CD8-positive, alpha-beta memory T cell (primary cell): Measurements from ENCODE around the gene PVR. TPM values are rescaled to one million over a fixed set of nuclear protein-coding genes. Genes with fewer than 3 reads are reported as not detected.

ENCODE experiments used
- CTCF ChIA-PET: fragments of 350-600 bp; sonication (Branson Sonifier 250); formaldehyde crosslinking; loops from one replicate; lab custom pipeline; 2021; ENCODE audit warnings: antibody characterized with exemption; lab: Charles Lee
- POLR2A ChIA-PET: fragments of 350-600 bp; sonication (Branson Sonifier 250); formaldehyde crosslinking; loops from one replicate; lab custom pipeline; 2021; ENCODE audit warnings: antibody characterized with exemption; lab: Charles Lee
- DNase-seq, 5 donors: peaks; one replicate each; pipeline versions ENCODE4 v3.0.0 to v3.0.0-alpha.2; 2020 to 2022; ENCODE audit warnings: mixed read lengths in 1 of 5
- H3K27ac ChIP-seq: one replicate; pipeline ENCODE4 v1.7.0; 2013; ENCODE audit warnings: low read depth, mild to moderate bottlenecking, low read length, moderate library complexity
- H3K27me3 ChIP-seq: 2 replicates; pipeline ENCODE4 v1.7.0; 2013; ENCODE audit warnings: low read length, mild to moderate bottlenecking; ENCODE audit not compliant: insufficient read depth, poor library complexity, severe bottlenecking
- H3K36me3 ChIP-seq: 2 replicates; pipeline ENCODE4 v1.7.0; 2013; ENCODE audit warnings: mild to moderate bottlenecking, low read length, moderate library complexity; ENCODE audit not compliant: insufficient read depth
- H3K4me1 ChIP-seq: 2 replicates; pipeline ENCODE4 v1.7.0; 2013; ENCODE audit warnings: mild to moderate bottlenecking, low read length, moderate library complexity; ENCODE audit not compliant: insufficient read depth
- H3K4me3 ChIP-seq: 2 replicates; pipeline ENCODE4 v1.7.0; 2013; ENCODE audit warnings: mild to moderate bottlenecking, low read length
- H3K9me3 ChIP-seq: 2 replicates; pipeline ENCODE4 v1.7.0; 2013; ENCODE audit warnings: mild to moderate bottlenecking, low read length
- H3K27ac Mint-ChIP-seq, 8 donors: one replicate each; pipeline ENCODE4 v1.8.0; 2020 to 2021; ENCODE audit warnings: mixed read lengths in 8 of 8, mild to moderate bottlenecking in 6 of 8, inconsistent platforms in 3 of 8, moderate library complexity in 3 of 8
- H3K27me3 Mint-ChIP-seq, 2 donors: one replicate each; pipeline ENCODE4 v1.8.0; 2020 to 2021; ENCODE audit warnings: mixed read lengths in 2 of 2, mild to moderate bottlenecking in 1 of 2, moderate library complexity in 1 of 2
- H3K36me3 Mint-ChIP-seq, 3 donors: one replicate each; pipeline ENCODE4 v1.8.0; 2020 to 2021; ENCODE audit warnings: mixed read lengths in 3 of 3, inconsistent platforms in 1 of 3, mild to moderate bottlenecking in 1 of 3
- H3K4me1 Mint-ChIP-seq, 3 donors: one replicate each; pipeline ENCODE4 v1.8.0; 2020 to 2021; ENCODE audit warnings: mixed read lengths in 3 of 3, inconsistent platforms in 1 of 3, mild to moderate bottlenecking in 1 of 3
- H3K4me3 Mint-ChIP-seq, 7 donors: one replicate each; pipeline ENCODE4 v1.8.0; 2020 to 2021; ENCODE audit warnings: mixed read lengths in 7 of 7, mild to moderate bottlenecking in 6 of 7, moderate library complexity in 4 of 7, inconsistent platforms in 2 of 7
- H3K9me3 Mint-ChIP-seq, 5 donors: one replicate each; pipeline ENCODE4 v1.8.0; 2020 to 2022; ENCODE audit warnings: mixed read lengths in 5 of 5, mild to moderate bottlenecking in 3 of 5, moderate library complexity in 2 of 5, inconsistent platforms in 1 of 5
- polyA plus RNA-seq: library from polyadenylated mRNA; unstranded; fragments of 300-500 nt; fragmentation: Illumina TruSeq; gene quantifications from one replicate; pipeline ENCODE4 v1.2.3, GENCODE V29; 2021
- total RNA-seq, 2 experiments: library from RNA; stranded (reverse); gene quantifications; one replicate each; pipeline ENCODE4 v1.2.3, GENCODE V29; 2021

PVR gene
- total and polyA plus RNA-seq, 3 experiments from 2014 or later: 0.56 to 5.3 (median 5.2) TPM

- no peak overlapping the region for H3K4me3 Mint-ChIP-seq
- no peaks in the 10 kb centered on the region for H3K36me3 Mint-ChIP-seq
- peaks cover 0 to 2% (median 0%) of the 10 kb centered on the region in 5 donors for H3K9me3 Mint-ChIP-seq
- Histone ChIP-seq H3K4me1 (peaks cover 22% of the 10 kb centered on the region), H3K27me3 (no peaks in the 10 kb centered on the region), H3K9me3 (no peaks in the 10 kb centered on the region), H3K27ac (no peak overlapping the region), H3K4me3 (no peak overlapping the region), H3K36me3 (no peaks in the 10 kb centered on the region)
- H3K27me3 Mint-ChIP-seq: peaks cover 1 to 14% of the 10 kb centered on the region in 2 donors
- H3K4me1 Mint-ChIP-seq: peaks cover 16 to 26% (median 21%) of the 10 kb centered on the region in 3 donors
- no peak overlapping the region for H3K27ac Mint-ChIP-seq
- ChIA-PET CTCF (interaction anchor here (4.6 to 5.5 kb wide), 2 partner anchors 32 to 81 kb away, joined by 32 to 50 read pairs; no protein-coding TSS in a partner anchor), POLR2A (interaction anchor here (0.9 kb wide), 1 partner anchor 81 kb away, joined by 4 read pairs; no protein-coding TSS in a partner anchor)
- DNase-seq: no peak
Measured at GRCh38 chr19:44690131-44690440, 46.4 kb downstream of the PVR start.

- Histone ChIP-seq H3K27me3 (no peaks in the 10 kb centered on the region), H3K4me3 (peak overlapping the region; percentile 38), H3K36me3 (no peaks in the 10 kb centered on the region), H3K4me1 (peaks cover 22% of the 10 kb centered on the region), H3K9me3 (no peaks in the 10 kb centered on the region), H3K27ac (peak overlapping the region; percentile 7)
- CTCF ChIA-PET: interaction anchor here (0.6 to 5.5 kb wide), 2 partner anchors 31 to 79 kb away, joined by 4 to 50 read pairs; no protein-coding TSS in a partner anchor
- Mint-ChIP-seq H3K4me3 (peak overlapping the region; percentile 24 to 76 (median 74)), H3K36me3 (peaks cover 0 to 3% (median 0%) of the 10 kb centered on the region in 3 donors), H3K27ac (peak overlapping the region in 7 of 8 donors; percentile 83 to 97 (median 91)), H3K4me1 (peaks cover 14 to 24% (median 19%) of the 10 kb centered on the region in 3 donors), H3K27me3 (peaks cover 3 to 11% of the 10 kb centered on the region in 2 donors), H3K9me3 (no peaks in the 10 kb centered on the region)
- DNase-seq: no peak
- POLR2A ChIA-PET: no interaction called here
Measured at GRCh38 chr19:44692379-44692721, 48.6 kb downstream of the PVR start.

- H3K27ac Mint-ChIP-seq: peak overlapping the region in 4 of 8 donors; percentile 7 to 56 (median 39)
- ChIA-PET POLR2A (no interaction called here), CTCF (interaction anchor here (1.9 kb wide), 1 partner anchor 29 kb away, joined by 5 read pairs; no protein-coding TSS in a partner anchor)
- no peaks in the 10 kb centered on the region for H3K36me3 ChIP-seq
- DNase-seq: no peak
- peak overlapping the region in 2 of 7 donors; percentile 35 to 40 for H3K4me3 Mint-ChIP-seq
- H3K4me1 Mint-ChIP-seq: peaks cover 14 to 24% (median 17%) of the 10 kb centered on the region in 3 donors
- peaks cover 7 to 15% of the 10 kb centered on the region in 2 donors for H3K27me3 Mint-ChIP-seq
- H3K4me3 ChIP-seq: no peak overlapping the region
- H3K4me1 ChIP-seq: peaks cover 20% of the 10 kb centered on the region
- H3K9me3 Mint-ChIP-seq: no peaks in the 10 kb centered on the region
- peak overlapping the region; percentile 59 for H3K27ac ChIP-seq
- H3K27me3 ChIP-seq: no peaks in the 10 kb centered on the region
- H3K9me3 ChIP-seq: no peaks in the 10 kb centered on the region
- peaks cover 0 to 3% (median 0%) of the 10 kb centered on the region in 3 donors for H3K36me3 Mint-ChIP-seq
Measured at GRCh38 chr19:44694184-44694579, 50.5 kb downstream of the PVR start.

- Mint-ChIP-seq H3K4me1 (peaks cover 9 to 11% (median 11%) of the 10 kb centered on the region in 3 donors), H3K4me3 (no peak overlapping the region), H3K27ac (peak overlapping the region in 1 of 8 donors; percentile 48), H3K36me3 (peaks cover 0 to 3% (median 0%) of the 10 kb centered on the region in 3 donors), H3K27me3 (peaks cover 6 to 15% of the 10 kb centered on the region in 2 donors), H3K9me3 (no peaks in the 10 kb centered on the region)
- Histone ChIP-seq H3K27ac (no peak overlapping the region), H3K36me3 (no peaks in the 10 kb centered on the region), H3K4me1 (peaks cover 10% of the 10 kb centered on the region), H3K9me3 (no peaks in the 10 kb centered on the region), H3K4me3 (no peak overlapping the region), H3K27me3 (no peaks in the 10 kb centered on the region)
- no peak for DNase-seq
- ChIA-PET POLR2A (no interaction called here), CTCF (interaction anchor here (0.8 kb wide), 1 partner anchor 27 kb away, joined by 3 read pairs; no protein-coding TSS in a partner anchor)
Measured at GRCh38 chr19:44696939-44697669, 53.4 kb downstream of the PVR start.

GRCh38 chr19:44697670-44698034 lies 53.9 kb downstream of the PVR start:
- Mint-ChIP-seq H3K27me3 (peaks cover 6 to 15% of the 10 kb centered on the region in 2 donors), H3K36me3 (peaks cover 0 to 3% (median 0%) of the 10 kb centered on the region in 3 donors), H3K9me3 (no peaks in the 10 kb centered on the region), H3K4me3 (no peak overlapping the region), H3K27ac (peak overlapping the region in 1 of 8 donors; percentile 48), H3K4me1 (peaks cover 3 to 6% (median 5%) of the 10 kb centered on the region in 3 donors)
- Histone ChIP-seq H3K4me1 (peaks cover 4% of the 10 kb centered on the region), H3K4me3 (no peak overlapping the region), H3K27ac (no peak overlapping the region), H3K36me3 (no peaks in the 10 kb centered on the region), H3K9me3 (no peaks in the 10 kb centered on the region), H3K27me3 (no peaks in the 10 kb centered on the region)
- DNase-seq: no peak
- ChIA-PET POLR2A (no interaction called here), CTCF (no interaction called here)

GRCh38 chr19:44698492-44699201 lies 54.9 kb downstream of the PVR start, which contains the start of gene CEACAM16:
CEACAM16 (plus strand) TSS chr19:44699151; CDS start chr19:44701457, 2,306 bp downstream.
- Histone ChIP-seq H3K27ac (no peak within 1 kb of the TSS), H3K4me1 (no peaks in the 10 kb centered on the region), H3K27me3 (no peaks in the 10 kb centered on the region), H3K36me3 (no peaks in the 10 kb centered on the region), H3K9me3 (no peaks in the 10 kb centered on the region), H3K4me3 (no peak within 1 kb of the TSS)
- ChIA-PET POLR2A (no interaction called here), CTCF (no interaction called here)
- no peak within 1 kb of the TSS for H3K4me3 Mint-ChIP-seq
- H3K27me3 Mint-ChIP-seq: peaks cover 7 to 20% of the 10 kb centered on the region in 2 donors
- H3K27ac Mint-ChIP-seq: peak within 1 kb of the TSS in 1 of 8 donors; percentile 43
- no peaks in the 10 kb centered on the region for H3K9me3 Mint-ChIP-seq
- DNase-seq: no peak
- H3K36me3 Mint-ChIP-seq: peaks cover 0 to 3% (median 0%) of the 10 kb centered on the region in 3 donors
- H3K4me1 Mint-ChIP-seq: peaks cover 0 to 3% (median 3%) of the 10 kb centered on the region in 3 donors

- ChIA-PET CTCF (no interaction called here), POLR2A (no interaction called here)
- Mint-ChIP-seq H3K27ac (no peak overlapping the region), H3K36me3 (peaks cover 0 to 3% (median 0%) of the 10 kb centered on the region in 3 donors), H3K4me3 (no peak overlapping the region), H3K9me3 (no peaks in the 10 kb centered on the region), H3K27me3 (peaks cover 8 to 24% of the 10 kb centered on the region in 2 donors), H3K4me1 (no peaks in the 10 kb centered on the region)
- DNase-seq: no peak
- Histone ChIP-seq H3K9me3 (no peaks in the 10 kb centered on the region), H3K4me1 (no peaks in the 10 kb centered on the region), H3K36me3 (no peaks in the 10 kb centered on the region), H3K27me3 (no peaks in the 10 kb centered on the region), H3K4me3 (no peak overlapping the region), H3K27ac (no peak overlapping the region)
Measured at GRCh38 chr19:44700547-44700946, 56.8 kb downstream of the PVR start.
